NCI-H1694 (cell line): ENCODE measurements around the gene NCK2.
A peak's percentile ranks its signal among the peaks of the same experiment; 100 is the strongest.

ENCODE experiments used
- DNase-seq: peaks from one replicate; lab custom pipeline; 2025; lab: John Stamatoyannopoulos, UW

Gene NCK2

GRCh38 chr2:105792561-105792960 is 47.8 kb downstream of the NCK2 start:
- no peak for DNase-seq

GRCh38 chr2:105793196-105793975 is 48.7 kb downstream of the NCK2 start:
- no peak for DNase-seq

- DNase-seq = no peak
Measured at GRCh38 chr2:105794926-105795574, 50.3 kb downstream of the NCK2 start.

GRCh38 chr2:105795575-105795934 is 50.8 kb downstream of the NCK2 start:
- no peak for DNase-seq

GRCh38 chr2:105796131-105796638 is 51.5 kb downstream of the NCK2 start:
- DNase-seq = no peak

GRCh38 chr2:105796791-105797190 is 52.1 kb downstream of the NCK2 start:
- no peak for DNase-seq

- DNase-seq = no peak
Measured at GRCh38 chr2:105797298-105797819, 52.6 kb downstream of the NCK2 start.

- no peak for DNase-seq
Measured at GRCh38 chr2:105798595-105798994, 53.9 kb downstream of the NCK2 start.

GRCh38 chr2:105800036-105800713 is 55.5 kb downstream of the NCK2 start:
- no peak for DNase-seq

GRCh38 chr2:105800953-105801635 is 56.4 kb downstream of the NCK2 start:
- DNase-seq = no peak

- no peak for DNase-seq
Measured at GRCh38 chr2:105801961-105802360, 57.2 kb downstream of the NCK2 start.

GRCh38 chr2:105802587-105802986 is 57.9 kb downstream of the NCK2 start:
- DNase-seq = no peak

- DNase-seq = no peak
Measured at GRCh38 chr2:105803337-105803736, 58.6 kb downstream of the NCK2 start.

- no peak for DNase-seq
Measured at GRCh38 chr2:105803773-105804172, 59.1 kb downstream of the NCK2 start.

GRCh38 chr2:105804266-105804665 is 59.6 kb downstream of the NCK2 start:
- peak; percentile 91 for DNase-seq

- DNase-seq = no peak
Measured at GRCh38 chr2:105806996-105807395, 62.3 kb downstream of the NCK2 start.

- DNase-seq = no peak
Measured at GRCh38 chr2:105808423-105809096, 63.8 kb downstream of the NCK2 start.

GRCh38 chr2:105809097-105809473 is 64.4 kb downstream of the NCK2 start:
- DNase-seq = no peak

GRCh38 chr2:105809723-105810122 is 65.0 kb downstream of the NCK2 start:
- DNase-seq = no peak

- peak; percentile 77 for DNase-seq
Measured at GRCh38 chr2:105812180-105813044, 67.7 kb downstream of the NCK2 start.

GRCh38 chr2:105813045-105813315 is 68.3 kb downstream of the NCK2 start:
- no peak for DNase-seq
